ENCODE results near the gene DNAI1.

Gene DNAI1

DNA sequence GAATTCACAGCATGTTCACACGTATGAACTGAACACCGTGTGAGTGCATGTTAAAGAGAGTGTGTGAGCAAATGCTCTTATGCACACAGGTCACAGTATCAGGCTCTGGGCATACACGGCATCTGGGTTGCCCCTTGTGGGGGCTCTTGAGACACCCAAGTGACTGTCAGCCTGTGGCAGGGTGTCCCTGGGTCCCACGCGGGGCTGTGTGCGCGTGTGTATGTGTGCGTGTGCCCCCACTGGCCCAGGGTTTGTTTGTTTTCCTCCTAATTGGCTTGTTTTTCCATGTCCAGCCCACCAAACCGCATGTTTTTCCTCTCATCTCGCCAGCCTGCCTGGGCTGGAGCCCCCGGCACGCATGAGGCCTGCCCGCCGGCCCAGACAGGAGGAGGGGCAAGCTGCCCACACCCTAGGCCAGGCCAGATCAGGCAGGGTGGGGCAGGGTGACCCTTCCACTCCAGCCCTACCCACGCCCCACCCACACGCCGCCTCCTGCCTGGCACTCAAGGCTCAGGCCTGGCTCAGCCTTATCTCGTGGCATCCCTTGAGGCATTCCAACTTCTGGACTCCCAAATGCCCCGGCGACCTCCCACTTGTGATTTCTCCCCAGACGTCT, 102.1 kb downstream of the DNAI1 start:
- no peak for DNase-seq

DNA sequence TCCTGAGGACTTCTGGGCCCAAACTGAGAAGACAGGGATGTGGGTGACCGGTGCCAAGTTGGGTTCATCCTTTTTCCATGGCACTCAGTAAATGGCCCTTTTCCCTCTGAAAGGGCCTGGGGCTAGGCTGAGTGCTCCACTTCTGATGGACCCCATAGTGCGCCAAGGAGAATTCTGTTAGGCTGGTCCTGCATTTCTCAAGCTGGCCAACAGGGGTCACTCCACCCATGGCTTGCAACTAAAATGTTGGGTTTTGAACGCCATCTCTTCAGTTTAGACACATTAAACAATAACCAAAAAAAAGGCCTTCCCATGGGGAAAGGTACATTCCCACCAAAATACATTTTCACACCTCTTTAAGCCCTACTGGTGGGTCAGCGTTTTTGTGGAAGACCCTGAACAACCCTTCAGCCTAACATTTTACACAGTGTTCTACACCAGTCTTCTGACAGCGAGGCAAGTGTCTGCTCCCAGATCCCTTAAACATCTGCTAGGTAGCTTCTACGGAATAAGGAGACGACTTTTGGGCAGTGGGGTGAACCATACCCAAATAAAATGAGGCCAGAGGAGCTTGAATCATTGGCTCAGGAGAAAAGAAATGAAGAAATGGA, 103.6 kb downstream of the DNAI1 start:
- DNase-seq, result no peak

DNA sequence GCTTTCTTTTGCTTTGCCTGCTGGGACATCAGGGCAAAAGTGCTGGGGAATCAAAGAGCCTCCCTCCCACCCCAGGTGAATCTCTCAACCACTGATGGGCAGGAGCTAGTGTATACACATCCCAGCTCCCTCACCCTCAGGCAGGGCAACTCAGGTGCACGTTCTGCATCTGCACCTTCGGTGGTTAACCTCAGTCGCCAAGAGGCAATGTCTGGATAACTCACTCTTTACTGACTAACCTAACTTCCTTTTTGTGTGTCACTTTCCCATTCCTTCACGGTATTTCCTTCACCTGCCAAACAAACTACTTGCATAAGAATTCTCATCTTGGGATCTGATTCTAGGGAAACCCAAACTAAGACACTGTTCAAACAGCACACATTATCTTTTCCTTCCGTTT, 104.7 kb downstream of the DNAI1 start:
- DNase-seq, result no peak

DNA sequence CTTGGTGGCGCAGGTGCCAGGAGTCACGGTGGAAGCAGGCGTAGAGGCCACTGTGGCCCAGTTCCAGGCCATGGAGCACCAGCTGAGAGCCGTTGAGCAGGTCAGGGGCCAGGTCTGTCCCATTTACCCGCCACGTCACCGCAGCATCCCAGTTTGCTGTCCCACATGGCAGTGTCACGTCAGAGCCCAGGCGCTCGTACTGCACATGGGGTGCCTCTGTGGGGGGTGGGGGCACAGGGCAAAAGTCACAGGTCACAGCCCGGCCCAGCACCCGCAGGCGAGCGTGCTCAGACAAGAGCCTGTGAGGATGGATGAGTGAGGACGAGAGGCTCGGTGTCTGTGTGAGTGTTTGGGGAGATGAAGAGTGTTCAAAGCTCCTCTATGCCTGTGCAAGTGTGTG, 106.0 kb downstream of the DNAI1 start:
- no peak for DNase-seq

DNA sequence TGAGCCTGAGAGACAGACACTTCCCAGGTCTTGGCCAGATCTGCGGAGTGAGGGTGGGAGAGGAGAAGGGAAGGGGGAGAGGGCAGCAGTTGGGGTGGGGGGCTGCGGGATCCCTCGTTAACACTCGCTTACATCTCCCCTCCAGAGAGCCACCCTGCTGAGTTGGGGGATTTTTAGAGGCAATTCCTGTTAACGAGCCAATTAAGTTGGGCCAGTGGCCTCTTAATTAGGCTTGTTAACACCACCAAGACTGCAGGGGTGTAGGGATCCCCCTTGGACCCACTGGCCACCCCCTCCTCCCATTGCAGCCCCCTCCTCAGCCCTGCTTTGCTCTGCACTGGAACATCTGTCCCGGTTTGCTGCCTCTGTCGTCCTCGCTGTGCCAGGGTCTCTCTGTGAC, 107.3 kb downstream of the DNAI1 start:
- DNase-seq, result no peak

DNA sequence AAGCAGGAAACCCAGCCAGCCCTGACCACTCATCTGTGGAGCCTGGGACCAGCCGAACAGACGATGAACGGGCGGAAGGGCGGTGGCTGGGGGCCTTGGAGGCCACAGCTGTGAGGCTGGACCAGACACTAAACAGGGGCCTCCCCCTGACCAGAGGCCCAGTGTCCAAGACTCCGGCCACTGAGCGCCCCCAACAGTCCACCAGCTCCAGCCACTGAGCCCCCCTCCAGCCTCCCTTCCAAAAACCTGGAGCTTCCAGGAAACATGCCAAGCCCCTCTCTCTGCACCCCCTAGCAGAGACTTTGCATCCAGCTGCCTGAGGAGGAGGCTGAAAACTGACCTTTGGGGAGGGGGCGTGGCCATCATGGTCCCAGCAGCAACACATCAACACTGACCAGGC, 107.7 kb downstream of the DNAI1 start:
- DNase-seq, result no peak

DNA sequence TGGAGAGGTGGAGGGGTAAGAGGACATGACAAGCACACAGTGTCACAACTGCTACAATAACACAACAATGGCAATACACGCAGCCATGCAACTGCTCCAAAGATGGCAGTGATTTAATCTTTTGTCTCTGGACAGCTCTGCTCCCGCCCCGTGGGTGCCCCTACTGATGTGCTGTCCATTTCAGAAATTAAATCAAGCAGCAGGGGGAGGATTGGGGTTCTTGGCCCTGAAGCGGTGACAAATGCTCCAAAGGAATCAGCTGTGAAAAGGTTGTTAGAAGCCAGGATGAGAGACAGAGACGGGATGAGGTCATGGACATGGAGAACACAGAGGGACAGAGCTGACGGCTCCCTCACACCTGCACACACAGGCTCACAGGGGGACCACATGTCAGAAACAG, 108.4 kb downstream of the DNAI1 start:
- DNase-seq, result no peak

DNA sequence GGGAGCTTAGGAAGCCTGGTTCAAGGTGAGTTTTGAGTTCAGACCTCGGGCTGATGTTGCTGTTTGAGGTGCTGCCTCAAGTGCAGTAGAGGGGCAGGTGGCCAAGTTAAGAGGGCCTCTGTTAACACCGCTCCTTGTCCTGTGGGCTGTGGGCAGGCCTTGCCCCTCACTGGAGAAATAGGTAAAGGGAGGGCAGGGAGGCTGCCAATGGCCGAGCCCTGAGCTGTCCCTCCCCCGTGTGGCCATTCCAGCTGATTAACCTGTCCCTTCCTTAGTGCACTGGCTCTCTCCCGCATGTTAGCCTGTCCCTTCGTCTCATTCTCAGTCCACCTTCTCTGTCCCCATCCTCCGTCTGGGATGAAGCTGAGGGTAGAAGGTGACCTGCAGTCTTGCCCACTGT, 109.5 kb downstream of the DNAI1 start:
- DNase-seq, result no peak

DNA sequence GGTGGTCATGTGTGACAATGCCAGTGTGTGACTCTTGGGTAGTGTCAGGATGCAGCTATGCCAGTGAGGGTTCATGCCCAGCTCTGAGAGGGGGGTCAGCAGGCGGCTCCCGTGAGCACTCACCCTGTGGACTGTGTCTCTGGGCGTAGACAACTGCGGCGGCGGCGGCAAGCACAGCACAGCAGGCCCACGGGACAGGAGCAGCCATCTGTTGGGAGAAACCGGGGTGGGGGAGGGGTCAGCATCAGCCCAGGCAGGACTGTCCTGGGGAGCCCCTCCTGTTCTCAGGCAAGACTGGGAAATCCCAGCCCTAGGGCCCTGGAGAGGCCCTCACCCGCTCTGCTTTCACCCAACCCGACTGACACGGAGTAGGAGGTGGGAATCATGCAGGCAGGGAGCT, 110.2 kb downstream of the DNAI1 start:
- no peak for DNase-seq

DNA sequence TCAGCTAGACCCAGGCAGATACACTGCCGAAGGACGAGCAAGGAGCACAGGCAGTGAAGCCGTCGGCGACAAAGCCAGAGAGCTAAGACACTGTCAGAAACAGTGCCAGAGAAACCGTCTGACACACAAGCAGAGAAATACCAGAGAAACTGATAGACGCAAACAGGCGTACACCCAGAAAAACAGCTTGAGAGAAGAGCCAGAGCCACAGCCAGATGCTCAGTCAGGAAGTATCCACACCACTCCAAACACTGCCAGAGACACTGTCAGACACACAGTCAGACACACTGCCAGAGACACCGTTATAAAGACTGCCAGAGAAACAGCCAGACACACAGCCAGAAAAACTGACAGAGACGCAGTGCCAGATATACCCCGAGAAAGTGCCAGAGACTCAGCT, 111.8 kb downstream of the DNAI1 start:
- DNase-seq, result peak in 1 of 2 donors; percentile 7

Measured in hippocampal formation (tissue), 2 donors.